DOHH2 (cell line): ENCODE measurements around the gene FAM9C.
"Not testable (repeated sequence)": the region's sequence is repeated elsewhere in the genome, so short reads cannot be mapped to it uniquely, and the experiment has no call there.

Experiments
- H3F3A ChIP-seq: fragments of 200-600 bp; sonication (generic), shearing (Covaris generic); 2 replicates; pipeline ENCODE4 v1.6.0; 2016; ENCODE audit warnings: antibody characterized with exemption, mild to moderate bottlenecking; ENCODE audit not compliant: control insufficient read depth, insufficient read depth
- H3K27ac ChIP-seq: fragments of 200-600 bp; sonication (generic); 2 replicates; pipeline ENCODE4 v1.5.1; 2014; ENCODE audit warnings: low read depth, mild to moderate bottlenecking, low read length, moderate library complexity
- H3K27me3 ChIP-seq: fragments of 200-600 bp; sonication (generic); 2 replicates; pipeline ENCODE4 v1.6.1; 2014; ENCODE audit warnings: mild to moderate bottlenecking, low read length, mixed read lengths; ENCODE audit not compliant: control insufficient read depth
- H3K36me3 ChIP-seq: fragments of 200-600 bp; sonication (generic); 2 replicates; pipeline ENCODE4 v1.6.1; 2014; ENCODE audit warnings: mild to moderate bottlenecking, low read length, moderate library complexity, mixed read lengths; ENCODE audit not compliant: control insufficient read depth
- H3K4me1 ChIP-seq: fragments of 200-600 bp; sonication (generic); 2 replicates; pipeline ENCODE4 v1.6.1; 2014; ENCODE audit warnings: mild to moderate bottlenecking, low read length, mixed read lengths; ENCODE audit not compliant: control insufficient read depth
- H3K4me2 ChIP-seq: fragments of 200-600 bp; sonication (generic); 2 replicates; pipeline ENCODE4 v1.6.0; 2014; ENCODE audit warnings: mild to moderate bottlenecking, low read length, moderate library complexity
- H3K4me3 ChIP-seq: fragments of 200-600 bp; sonication (generic); 2 replicates; pipeline ENCODE4 v1.5.1; 2014; ENCODE audit warnings: mild to moderate bottlenecking, low read length, mixed read lengths
- H3K79me2 ChIP-seq: fragments of 200-600 bp; sonication (generic); 2 replicates; pipeline ENCODE4 v1.6.1; 2014; ENCODE audit warnings: mild to moderate bottlenecking, low read length, mixed read lengths; ENCODE audit not compliant: control insufficient read depth
- H3K9me2 ChIP-seq: fragments of 200-600 bp; sonication (generic); replicated peaks from 2 replicates; pipeline ENCODE4 v1.6.1; 2014; ENCODE audit warnings: mild to moderate bottlenecking, low read length, mixed read lengths; ENCODE audit not compliant: control insufficient read depth
- H3K9me3 ChIP-seq: fragments of 200-600 bp; sonication (generic); 2 replicates; pipeline ENCODE4 v1.6.1; 2014; ENCODE audit warnings: antibody characterized with exemption, low read length, mixed read lengths; ENCODE audit not compliant: control insufficient read depth, insufficient read depth
- H4K20me1 ChIP-seq: fragments of 200-600 bp; sonication (generic); 2 replicates; pipeline ENCODE4 v1.6.0; 2014; ENCODE audit warnings: low read depth, mild to moderate bottlenecking, antibody characterized with exemption, low read length, moderate library complexity; ENCODE audit not compliant: control insufficient read depth, insufficient read depth
- EZH2phosphoT487 ChIP-seq: fragments of 200-600 bp; sonication (generic); IDR thresholded peaks from 2 replicates; pipeline ENCODE4 v1.6.1; 2017; ENCODE audit warnings: borderline replicate concordance, mild to moderate bottlenecking, antibody characterized with exemption, low read length, moderate library complexity, mixed read lengths
- TF ChIP-seq, protein P1 (sequence below): fragments of 200-600 bp; sonication (generic); IDR thresholded peaks from one replicate; pipeline ENCODE4 v1.5.1; 2014; ENCODE audit warnings: antibody characterized with exemption, mild to moderate bottlenecking, low read depth, low read length; ENCODE audit not compliant: poor library complexity, severe bottlenecking

The FAM9C gene

DNA sequence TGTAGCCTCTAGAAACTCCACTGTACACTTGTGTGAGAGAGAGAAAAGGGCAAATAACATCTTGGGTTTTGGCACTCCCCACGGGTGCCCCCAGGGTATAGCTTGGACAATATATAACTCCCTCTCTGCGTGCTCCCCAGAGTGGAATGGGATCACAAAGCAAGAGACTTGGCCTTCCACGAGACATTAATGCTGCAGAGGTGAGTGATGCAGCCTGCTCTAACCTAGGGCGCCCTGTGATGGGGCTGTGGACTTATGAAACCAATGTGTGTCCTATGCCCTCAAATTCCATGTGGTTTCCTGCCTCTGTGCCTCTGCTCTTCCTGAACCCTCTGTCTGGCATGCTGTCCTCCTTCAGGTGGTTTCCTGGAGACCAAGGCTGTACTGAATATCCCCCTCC lies 22.0 kb upstream of the FAM9C start:
- no peaks in the 10 kb centered on the region for H3K4me1 ChIP-seq
- no peaks in the 10 kb centered on the region for H3K9me3 ChIP-seq
- TF ChIP-seq, protein P1, sequence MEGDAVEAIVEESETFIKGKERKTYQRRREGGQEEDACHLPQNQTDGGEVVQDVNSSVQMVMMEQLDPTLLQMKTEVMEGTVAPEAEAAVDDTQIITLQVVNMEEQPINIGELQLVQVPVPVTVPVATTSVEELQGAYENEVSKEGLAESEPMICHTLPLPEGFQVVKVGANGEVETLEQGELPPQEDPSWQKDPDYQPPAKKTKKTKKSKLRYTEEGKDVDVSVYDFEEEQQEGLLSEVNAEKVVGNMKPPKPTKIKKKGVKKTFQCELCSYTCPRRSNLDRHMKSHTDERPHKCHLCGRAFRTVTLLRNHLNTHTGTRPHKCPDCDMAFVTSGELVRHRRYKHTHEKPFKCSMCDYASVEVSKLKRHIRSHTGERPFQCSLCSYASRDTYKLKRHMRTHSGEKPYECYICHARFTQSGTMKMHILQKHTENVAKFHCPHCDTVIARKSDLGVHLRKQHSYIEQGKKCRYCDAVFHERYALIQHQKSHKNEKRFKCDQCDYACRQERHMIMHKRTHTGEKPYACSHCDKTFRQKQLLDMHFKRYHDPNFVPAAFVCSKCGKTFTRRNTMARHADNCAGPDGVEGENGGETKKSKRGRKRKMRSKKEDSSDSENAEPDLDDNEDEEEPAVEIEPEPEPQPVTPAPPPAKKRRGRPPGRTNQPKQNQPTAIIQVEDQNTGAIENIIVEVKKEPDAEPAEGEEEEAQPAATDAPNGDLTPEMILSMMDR = no peak
- no peak for TF ChIP-seq EZH2phosphoT487
- no peaks in the 10 kb centered on the region for H3K79me2 ChIP-seq
- H4K20me1 ChIP-seq = no peaks in the 10 kb centered on the region
- no peaks in the 10 kb centered on the region for H3K36me3 ChIP-seq
- no peak overlapping the region for H3K4me3 ChIP-seq
- no peak overlapping the region for H3K4me2 ChIP-seq
- H3F3A ChIP-seq = no peaks in the 10 kb centered on the region
- H3K9me2 ChIP-seq = no peaks in the 10 kb centered on the region
- H3K27ac ChIP-seq = no peak overlapping the region
- no peaks in the 10 kb centered on the region for H3K27me3 ChIP-seq

DNA sequence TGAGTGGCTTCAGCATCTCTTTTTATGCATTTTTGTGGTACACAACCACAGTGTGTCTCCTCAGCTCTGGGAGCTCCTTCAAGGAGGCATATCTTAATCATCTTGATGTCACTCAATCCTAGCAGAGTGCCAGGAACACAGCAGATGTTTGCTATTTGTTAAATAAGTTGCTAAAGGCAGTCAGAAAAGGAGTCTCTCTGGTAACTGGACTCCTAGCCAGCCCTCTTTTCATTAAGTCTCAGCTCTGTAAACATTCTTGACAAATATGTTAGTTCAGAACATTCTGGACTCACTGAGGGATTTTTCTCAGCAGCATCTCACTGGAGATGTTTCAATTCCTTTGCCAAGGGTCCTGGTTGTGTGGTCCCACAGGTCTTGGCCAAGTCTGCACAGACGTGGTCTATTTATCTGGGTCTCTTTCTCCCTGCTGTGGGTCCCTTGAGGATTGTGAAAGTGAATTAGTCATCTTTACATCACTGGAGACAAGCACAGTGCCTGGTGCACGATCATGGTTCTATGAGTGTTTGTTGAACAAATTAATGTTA lies 20.3 kb upstream of the FAM9C start:
- no peak overlapping the region for H3K27ac ChIP-seq
- H3K4me1 ChIP-seq = no peaks in the 10 kb centered on the region
- no peaks in the 10 kb centered on the region for H3K9me2 ChIP-seq
- H3K79me2 ChIP-seq = no peaks in the 10 kb centered on the region
- no peaks in the 10 kb centered on the region for H3K9me3 ChIP-seq
- no peaks in the 10 kb centered on the region for H3K36me3 ChIP-seq
- no peak for TF ChIP-seq EZH2phosphoT487
- TF ChIP-seq, protein P1 = no peak
- no peaks in the 10 kb centered on the region for H4K20me1 ChIP-seq
- no peaks in the 10 kb centered on the region for H3K27me3 ChIP-seq
- no peak overlapping the region for H3K4me3 ChIP-seq
- H3F3A ChIP-seq = no peaks in the 10 kb centered on the region
- no peak overlapping the region for H3K4me2 ChIP-seq

DNA sequence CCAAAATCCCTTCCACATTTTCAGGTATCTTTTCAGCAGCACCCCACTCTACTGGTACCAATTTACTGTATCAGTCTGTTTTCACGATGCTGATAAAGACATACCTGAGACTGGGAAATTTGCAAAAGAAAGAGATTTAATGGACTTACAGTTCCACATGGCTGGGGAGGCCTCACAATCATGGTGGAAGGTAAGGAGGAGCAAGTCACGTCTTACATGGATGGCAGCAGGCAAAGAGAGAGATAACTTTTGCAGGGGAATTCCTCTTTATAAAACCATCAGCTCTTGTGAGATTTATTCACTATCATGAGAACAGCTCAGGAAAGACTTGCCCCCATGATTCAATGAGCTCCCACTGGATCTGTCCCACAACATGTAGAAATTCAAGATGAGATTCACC lies 18.7 kb upstream of the FAM9C start:
- H3K36me3 ChIP-seq, H4K20me1 ChIP-seq, H3K4me1 ChIP-seq, H3K27ac ChIP-seq, H3K4me3 ChIP-seq, H3K9me3 ChIP-seq, H3K27me3 ChIP-seq, H3K9me2 ChIP-seq, H3K79me2 ChIP-seq, H3F3A ChIP-seq, H3K4me2 ChIP-seq: not testable (repeated sequence)

DNA sequence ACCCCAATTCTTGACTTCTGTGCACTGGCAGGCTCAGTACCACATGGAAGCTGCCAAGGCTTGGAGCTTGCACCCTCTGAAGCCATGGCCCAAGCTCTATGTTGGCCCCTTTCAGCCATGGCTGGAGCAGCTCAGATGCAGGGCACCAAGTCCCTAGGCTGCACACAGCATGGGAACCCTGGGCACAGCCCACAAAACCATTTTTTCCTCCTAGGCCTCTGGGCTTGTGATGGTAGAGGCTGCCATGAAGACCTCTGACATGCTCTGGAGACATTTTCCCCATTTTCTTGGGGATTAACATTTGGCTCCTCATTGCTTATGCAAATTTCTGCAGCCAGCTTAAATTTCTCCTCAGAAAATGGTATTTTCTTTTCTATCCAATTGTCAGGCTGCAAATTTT lies 17.9 kb upstream of the FAM9C start:
- not testable (repeated sequence) for H3K9me2 ChIP-seq, H4K20me1 ChIP-seq, H3K4me2 ChIP-seq, H3K79me2 ChIP-seq, H3K4me1 ChIP-seq, H3K27ac ChIP-seq, H3K36me3 ChIP-seq, H3F3A ChIP-seq, H3K27me3 ChIP-seq, H3K9me3 ChIP-seq, H3K4me3 ChIP-seq

DNA sequence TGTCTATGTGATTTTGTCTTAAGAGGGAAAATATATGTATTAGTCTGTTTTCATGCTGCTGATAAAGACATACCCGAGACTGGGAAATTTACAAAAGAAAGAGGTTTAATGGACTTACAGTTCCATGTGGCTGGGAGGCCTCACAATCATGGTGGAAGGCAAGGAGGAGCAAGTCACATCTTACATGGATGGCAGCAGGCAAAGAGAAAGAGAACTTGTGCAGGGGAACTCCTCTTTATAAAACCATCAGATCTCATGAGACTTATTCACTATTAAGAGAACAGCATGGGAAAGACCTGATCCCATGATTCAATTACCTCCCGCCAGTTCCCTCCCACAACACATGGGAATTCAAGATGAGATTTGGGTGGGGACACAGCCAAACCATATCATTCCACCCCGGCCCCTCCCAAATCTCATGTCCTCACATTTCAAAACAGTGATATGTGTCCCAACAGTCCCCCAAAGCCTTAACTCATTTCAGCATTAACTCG lies 16.8 kb upstream of the FAM9C start:
- not testable (repeated sequence) for H3K4me2 ChIP-seq, H4K20me1 ChIP-seq, H3K4me1 ChIP-seq, H3K79me2 ChIP-seq, H3F3A ChIP-seq, H3K9me2 ChIP-seq, H3K4me3 ChIP-seq, H3K27me3 ChIP-seq, H3K27ac ChIP-seq, H3K9me3 ChIP-seq, H3K36me3 ChIP-seq
